GM10266 (cell line): ENCODE data around the gene CALN1.

ENCODE experiments used
- DNase-seq: peaks from one replicate; pipeline ENCODE4 v3.0.0; 2012; ENCODE audit errors: extremely low spot score
- TF ChIP-seq, protein P1 (sequence below): IDR thresholded peaks from 2 replicates; pipeline ENCODE4 v1.5.1; 2012; ENCODE audit warnings: mild to moderate bottlenecking, low read depth; ENCODE audit not compliant: control insufficient read depth, insufficient read depth; ENCODE audit errors: missing control alignments

Gene CALN1

DNA sequence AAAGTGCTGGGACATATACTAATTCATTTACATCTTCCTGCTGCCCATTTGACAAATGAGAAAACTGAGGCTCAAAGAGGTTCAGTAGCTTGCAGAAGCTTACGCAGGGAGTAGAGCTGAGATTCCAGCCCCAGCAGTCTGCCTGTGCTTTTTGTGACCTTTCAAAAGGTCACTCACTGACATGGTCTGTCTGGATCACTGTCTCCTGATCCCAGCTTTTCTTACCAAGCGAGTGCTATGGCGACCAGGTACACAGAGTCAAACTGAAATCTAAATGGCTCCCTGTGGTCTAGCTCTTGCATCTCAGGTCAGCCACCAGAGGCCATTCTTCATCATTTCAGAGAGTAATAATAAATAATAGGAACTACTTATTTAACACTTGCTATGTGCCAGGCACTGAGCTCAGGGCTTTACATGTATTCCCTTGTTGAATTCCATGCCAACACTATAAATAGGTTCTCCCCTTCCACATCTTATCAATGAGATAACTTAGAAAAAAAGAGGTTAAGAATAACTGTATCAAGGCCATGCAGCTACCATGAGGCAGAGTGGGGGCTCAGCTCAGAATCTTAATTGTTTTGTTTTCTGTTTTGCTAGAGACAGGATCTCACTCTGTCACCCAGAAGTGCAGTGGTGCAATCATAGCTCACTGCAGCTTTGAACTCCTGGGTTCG lies 381.0 kb downstream of the CALN1 start:
- TF ChIP-seq, protein P1, sequence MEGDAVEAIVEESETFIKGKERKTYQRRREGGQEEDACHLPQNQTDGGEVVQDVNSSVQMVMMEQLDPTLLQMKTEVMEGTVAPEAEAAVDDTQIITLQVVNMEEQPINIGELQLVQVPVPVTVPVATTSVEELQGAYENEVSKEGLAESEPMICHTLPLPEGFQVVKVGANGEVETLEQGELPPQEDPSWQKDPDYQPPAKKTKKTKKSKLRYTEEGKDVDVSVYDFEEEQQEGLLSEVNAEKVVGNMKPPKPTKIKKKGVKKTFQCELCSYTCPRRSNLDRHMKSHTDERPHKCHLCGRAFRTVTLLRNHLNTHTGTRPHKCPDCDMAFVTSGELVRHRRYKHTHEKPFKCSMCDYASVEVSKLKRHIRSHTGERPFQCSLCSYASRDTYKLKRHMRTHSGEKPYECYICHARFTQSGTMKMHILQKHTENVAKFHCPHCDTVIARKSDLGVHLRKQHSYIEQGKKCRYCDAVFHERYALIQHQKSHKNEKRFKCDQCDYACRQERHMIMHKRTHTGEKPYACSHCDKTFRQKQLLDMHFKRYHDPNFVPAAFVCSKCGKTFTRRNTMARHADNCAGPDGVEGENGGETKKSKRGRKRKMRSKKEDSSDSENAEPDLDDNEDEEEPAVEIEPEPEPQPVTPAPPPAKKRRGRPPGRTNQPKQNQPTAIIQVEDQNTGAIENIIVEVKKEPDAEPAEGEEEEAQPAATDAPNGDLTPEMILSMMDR: no peak
- no peak for DNase-seq

DNA sequence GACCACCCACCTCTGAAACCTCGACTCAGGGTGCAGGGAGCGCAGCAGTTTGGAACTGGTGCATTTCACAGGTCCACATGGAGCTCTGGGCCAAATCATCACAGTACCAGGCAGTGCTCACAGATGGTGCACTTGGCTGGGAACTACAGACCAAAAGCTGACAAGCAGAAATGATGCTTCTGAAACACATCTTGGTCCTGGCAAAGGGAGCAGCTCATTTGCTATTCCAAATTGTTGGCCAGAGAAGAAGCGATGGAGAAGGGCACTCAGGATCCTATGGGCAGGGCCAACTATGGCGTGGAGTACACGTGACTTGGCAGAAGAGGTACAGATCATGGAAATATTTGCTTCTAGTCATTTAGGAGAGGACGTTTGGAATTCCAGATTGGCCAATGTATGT lies 383.9 kb downstream of the CALN1 start:
- no peak for DNase-seq
- TF ChIP-seq, protein P1: no peak

GRCh38 chr7:72025381-72025960 lies 386.7 kb downstream of the CALN1 start:
- TF ChIP-seq, protein P1: no peak
- no peak for DNase-seq

DNA sequence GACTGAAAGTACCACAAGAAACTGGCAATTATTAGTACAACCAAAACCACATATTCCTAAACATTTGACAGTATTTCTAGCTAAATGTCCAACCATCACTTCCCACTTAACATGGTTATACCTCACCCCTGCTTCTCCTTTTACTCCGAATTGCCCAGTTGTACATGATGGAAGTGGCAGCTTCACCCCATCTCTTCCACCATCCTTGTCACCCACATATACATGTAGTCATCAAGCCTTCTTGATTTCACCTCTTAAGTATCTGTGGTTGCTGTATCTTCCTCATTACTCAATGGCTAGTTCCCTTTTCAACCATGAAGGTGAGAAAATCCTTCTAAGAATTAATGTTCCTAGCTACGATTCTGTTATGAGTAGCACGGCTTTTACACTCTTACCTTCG lies 388.2 kb downstream of the CALN1 start:
- no peak for DNase-seq
- TF ChIP-seq, protein P1: no peak

DNA sequence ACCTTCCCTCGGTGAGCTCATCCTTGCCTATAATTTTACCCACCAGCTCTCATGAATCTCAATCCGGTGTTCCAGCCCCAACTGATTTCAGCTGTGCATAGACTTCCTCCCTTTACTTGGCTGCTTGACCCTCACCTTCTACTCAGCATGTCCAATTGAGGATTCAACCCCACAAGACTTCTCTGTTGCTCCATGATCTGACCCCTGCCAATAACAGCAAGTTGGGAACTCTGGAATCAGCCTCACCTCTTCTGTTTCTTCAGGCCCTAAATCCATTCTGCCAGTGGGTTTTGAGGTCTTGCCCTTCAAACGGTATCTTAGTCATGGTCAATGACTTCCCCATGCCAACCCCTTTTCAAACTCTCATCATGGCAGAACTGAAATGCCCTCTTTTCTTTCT lies 390.4 kb downstream of the CALN1 start:
- DNase-seq: no peak
- TF ChIP-seq, protein P1: no peak

DNA sequence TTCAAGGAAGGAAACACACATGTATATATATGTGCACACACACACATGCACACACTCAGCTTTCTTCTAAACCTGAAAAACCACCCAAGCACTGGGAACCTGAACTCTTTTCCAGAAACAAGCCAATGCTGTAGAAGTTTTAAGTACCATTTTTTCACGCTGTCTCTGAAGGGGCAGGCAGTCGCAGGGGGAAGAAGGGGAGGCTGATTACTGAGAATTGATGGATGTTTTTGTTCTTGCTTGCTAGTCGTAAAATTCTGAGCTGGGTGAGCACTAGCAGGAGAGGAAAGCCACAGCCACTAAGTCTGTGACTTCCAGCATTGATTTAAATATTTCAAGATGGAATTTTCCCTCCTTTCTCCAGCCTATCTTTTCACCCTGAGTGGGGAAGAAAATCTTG lies 391.8 kb downstream of the CALN1 start:
- TF ChIP-seq, protein P1: no peak
- no peak for DNase-seq

GRCh38 chr7:72019436-72019835 lies 392.7 kb downstream of the CALN1 start:
- DNase-seq: no peak
- TF ChIP-seq, protein P1: no peak
